ENCODE data around the gene UBASH3B.

The UBASH3B gene

DNA sequence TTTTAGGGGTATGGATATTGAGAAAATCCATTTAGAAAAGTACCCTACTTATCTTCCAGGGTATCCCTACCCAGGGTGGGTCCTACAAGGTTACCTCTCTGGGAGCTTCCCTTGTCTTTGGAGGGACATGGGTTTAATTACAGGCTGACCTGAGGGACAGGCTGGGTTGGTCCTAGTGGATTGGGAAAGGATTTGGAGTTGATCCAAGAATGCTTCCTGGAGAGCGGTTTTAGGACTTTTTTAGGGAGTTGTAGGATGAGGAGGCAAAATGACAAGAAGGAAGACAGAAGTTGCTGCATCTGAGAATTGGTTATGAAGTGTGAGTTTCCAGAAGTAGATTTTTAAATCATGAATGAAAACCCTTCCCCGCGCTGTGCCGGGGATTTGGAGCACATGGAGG, 121.0 kb downstream of the UBASH3B start:
- H3K4me3 ChIP-seq (ENCODE audit: low read length, poor library complexity, severe bottlenecking), result no peak overlapping the region
- no peak overlapping the region for H3K9ac ChIP-seq (ENCODE audit: low read depth, low read length, poor library complexity, severe bottlenecking)
- H3F3A ChIP-seq (ENCODE audit: low read depth), result no peaks in the 10 kb centered on the region; the same call in 1 of the 2 replicates
- H2AFZ ChIP-seq (ENCODE audit: low read length), result no peak overlapping the region
- no peaks in the 10 kb centered on the region for H3K9me3 ChIP-seq (ENCODE audit: insufficient read depth, low read depth, low read length)
- no peak overlapping the region for H3K4me2 ChIP-seq (ENCODE audit: low read depth, low read length, poor library complexity, severe bottlenecking)
- H3K9me2 ChIP-seq (replicated peaks; ENCODE audit: low read depth, low read length), result no peaks in the 10 kb centered on the region
- no peaks in the 10 kb centered on the region for H3K4me1 ChIP-seq (ENCODE audit: insufficient read depth, low read length, poor library complexity, severe bottlenecking)
- H3K36me3 ChIP-seq (ENCODE audit: insufficient read depth, low read length), result peaks cover 65% of the 10 kb centered on the region
- no peaks in the 10 kb centered on the region for H3K27me3 ChIP-seq (ENCODE audit: insufficient read depth, low read length, poor library complexity, severe bottlenecking)
- no peak for TF ChIP-seq EZH2phosphoT487 (IDR thresholded peaks at IDR 0.05; ENCODE audit: borderline replicate concordance)
- TF ChIP-seq, protein P1, sequence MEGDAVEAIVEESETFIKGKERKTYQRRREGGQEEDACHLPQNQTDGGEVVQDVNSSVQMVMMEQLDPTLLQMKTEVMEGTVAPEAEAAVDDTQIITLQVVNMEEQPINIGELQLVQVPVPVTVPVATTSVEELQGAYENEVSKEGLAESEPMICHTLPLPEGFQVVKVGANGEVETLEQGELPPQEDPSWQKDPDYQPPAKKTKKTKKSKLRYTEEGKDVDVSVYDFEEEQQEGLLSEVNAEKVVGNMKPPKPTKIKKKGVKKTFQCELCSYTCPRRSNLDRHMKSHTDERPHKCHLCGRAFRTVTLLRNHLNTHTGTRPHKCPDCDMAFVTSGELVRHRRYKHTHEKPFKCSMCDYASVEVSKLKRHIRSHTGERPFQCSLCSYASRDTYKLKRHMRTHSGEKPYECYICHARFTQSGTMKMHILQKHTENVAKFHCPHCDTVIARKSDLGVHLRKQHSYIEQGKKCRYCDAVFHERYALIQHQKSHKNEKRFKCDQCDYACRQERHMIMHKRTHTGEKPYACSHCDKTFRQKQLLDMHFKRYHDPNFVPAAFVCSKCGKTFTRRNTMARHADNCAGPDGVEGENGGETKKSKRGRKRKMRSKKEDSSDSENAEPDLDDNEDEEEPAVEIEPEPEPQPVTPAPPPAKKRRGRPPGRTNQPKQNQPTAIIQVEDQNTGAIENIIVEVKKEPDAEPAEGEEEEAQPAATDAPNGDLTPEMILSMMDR (conservative IDR thresholded peaks at IDR 0.05; ENCODE audit: low read length), result no peak
- H4K20me1 ChIP-seq (ENCODE audit: insufficient read depth, low read length, poor library complexity, severe bottlenecking), result peaks cover 19% of the 10 kb centered on the region
- peaks cover 58% of the 10 kb centered on the region for H3K79me2 ChIP-seq (ENCODE audit: insufficient read depth, low read length)

DNA sequence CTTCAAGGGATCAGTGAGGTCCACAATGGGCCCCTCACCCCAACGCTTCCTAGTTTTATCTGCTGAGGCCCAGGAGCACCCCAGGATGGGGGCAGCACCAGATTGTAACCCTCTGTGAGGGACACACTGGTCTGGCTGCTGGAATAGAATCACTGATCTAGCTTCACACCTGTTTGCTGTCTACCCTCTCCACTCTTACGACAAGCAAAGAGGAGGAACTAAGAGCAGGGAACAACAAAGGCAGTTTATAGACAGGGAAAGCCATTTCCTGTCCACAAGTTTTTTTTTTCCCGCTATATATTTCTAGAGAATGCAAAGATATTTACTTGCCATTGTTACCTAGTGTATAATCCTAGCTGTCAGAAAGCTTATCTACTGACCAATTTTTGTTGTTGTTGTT, 121.8 kb downstream of the UBASH3B start:
- Histone ChIP-seq H3K36me3 (ENCODE audit: insufficient read depth, low read length) (peaks cover 73% of the 10 kb centered on the region), H3K4me2 (ENCODE audit: low read depth, low read length, poor library complexity, severe bottlenecking) (no peak overlapping the region), H4K20me1 (ENCODE audit: insufficient read depth, low read length, poor library complexity, severe bottlenecking) (peaks cover 19% of the 10 kb centered on the region), H3K4me1 (ENCODE audit: insufficient read depth, low read length, poor library complexity, severe bottlenecking) (no peaks in the 10 kb centered on the region), H3K4me3 (ENCODE audit: low read length, poor library complexity, severe bottlenecking) (no peak overlapping the region), H3K9ac (ENCODE audit: low read depth, low read length, poor library complexity, severe bottlenecking) (no peak overlapping the region), H3K27me3 (ENCODE audit: insufficient read depth, low read length, poor library complexity, severe bottlenecking) (no peaks in the 10 kb centered on the region), H3K9me2 (replicated peaks; ENCODE audit: low read depth, low read length) (no peaks in the 10 kb centered on the region), H3K9me3 (ENCODE audit: insufficient read depth, low read depth, low read length) (no peaks in the 10 kb centered on the region), H3F3A (ENCODE audit: low read depth) (no peaks in the 10 kb centered on the region; the same call in 1 of the 2 replicates), H2AFZ (ENCODE audit: low read length) (no peak overlapping the region), H3K79me2 (ENCODE audit: insufficient read depth, low read length) (peaks cover 50% of the 10 kb centered on the region)
- TF ChIP-seq, protein P1 (conservative IDR thresholded peaks at IDR 0.05; ENCODE audit: low read length), result no peak
- no peak for TF ChIP-seq EZH2phosphoT487 (IDR thresholded peaks at IDR 0.05; ENCODE audit: borderline replicate concordance)

DNA sequence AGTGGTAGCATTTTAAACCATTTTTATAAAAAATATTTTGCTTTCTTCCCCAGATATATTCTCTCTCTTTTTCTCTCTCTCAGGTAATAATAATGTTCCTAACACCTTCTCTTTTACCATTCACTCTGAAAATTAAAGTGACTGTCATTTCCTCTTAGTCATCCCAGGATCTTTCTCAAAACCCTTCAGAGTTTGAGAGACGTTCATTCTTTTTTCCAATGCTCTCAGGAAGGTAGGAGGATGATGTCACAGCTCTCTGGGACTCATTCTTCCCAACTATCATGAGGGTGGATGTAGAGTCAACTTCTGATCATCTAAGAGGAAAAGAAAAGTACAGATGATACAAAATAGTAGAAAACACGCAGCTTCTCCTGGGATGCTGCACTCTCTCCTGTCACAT, 122.6 kb downstream of the UBASH3B start:
- TF ChIP-seq EZH2phosphoT487 (IDR thresholded peaks at IDR 0.05; ENCODE audit: borderline replicate concordance), result no peak
- TF ChIP-seq, protein P1 (conservative IDR thresholded peaks at IDR 0.05; ENCODE audit: low read length), result no peak
- no peaks in the 10 kb centered on the region for H3K9me3 ChIP-seq (ENCODE audit: insufficient read depth, low read depth, low read length)
- H3K36me3 ChIP-seq (ENCODE audit: insufficient read depth, low read length), result peaks cover 81% of the 10 kb centered on the region
- no peaks in the 10 kb centered on the region; the same call in 1 of the 2 replicates for H3F3A ChIP-seq (ENCODE audit: low read depth)
- no peaks in the 10 kb centered on the region for H3K9me2 ChIP-seq (replicated peaks; ENCODE audit: low read depth, low read length)
- H3K79me2 ChIP-seq (ENCODE audit: insufficient read depth, low read length), result peaks cover 42% of the 10 kb centered on the region
- H3K4me2 ChIP-seq (ENCODE audit: low read depth, low read length, poor library complexity, severe bottlenecking), result no peak overlapping the region
- peaks cover 19% of the 10 kb centered on the region for H4K20me1 ChIP-seq (ENCODE audit: insufficient read depth, low read length, poor library complexity, severe bottlenecking)
- no peak overlapping the region for H3K4me3 ChIP-seq (ENCODE audit: low read length, poor library complexity, severe bottlenecking)
- no peaks in the 10 kb centered on the region for H3K4me1 ChIP-seq (ENCODE audit: insufficient read depth, low read length, poor library complexity, severe bottlenecking)
- no peak overlapping the region for H3K9ac ChIP-seq (ENCODE audit: low read depth, low read length, poor library complexity, severe bottlenecking)
- H3K27me3 ChIP-seq (ENCODE audit: insufficient read depth, low read length, poor library complexity, severe bottlenecking), result no peaks in the 10 kb centered on the region
- H2AFZ ChIP-seq (ENCODE audit: low read length), result no peak overlapping the region
